Esophagus muscularis mucosa (tissue), 4 donors: ENCODE data around the gene THOC6. TPM values are rescaled to one million over a fixed set of nuclear protein-coding genes. Genes with fewer than 3 reads are reported as not detected.

ENCODE experiments used
- DNase-seq: peaks from one replicate; pipeline ENCODE4 v3.0.0-alpha.2; 2017; ENCODE audit errors: extremely low spot score
- H3K27ac ChIP-seq, 4 donors: fragments of 200-600 bp; sonication (generic); replicated peaks in 1 of 4; 1 replicate in 3 of 4; 2 replicates in 1 of 4; pipeline ENCODE4 v1.5.1; 2016 to 2019; ENCODE audit warnings: mild to moderate bottlenecking in 1 of 4
- H3K27me3 ChIP-seq, 4 donors: fragments of 200-600 bp; sonication (generic); one replicate each; pipeline versions ENCODE4 v1.5.1 to v1.6.0; 2016 to 2019
- H3K36me3 ChIP-seq, 4 donors: fragments of 200-600 bp; sonication (generic); one replicate each; pipeline ENCODE4 v1.5.1; 2016 to 2019
- H3K4me1 ChIP-seq, 4 donors: fragments of 200-600 bp; sonication (generic); one replicate each; pipeline ENCODE4 v1.5.1; 2016 to 2019
- H3K4me3 ChIP-seq, 4 donors: fragments of 200-600 bp; sonication (generic); 1 replicate in 2 of 4; 2 replicates in 2 of 4; pipeline ENCODE4 v1.5.1; 2016 to 2019; ENCODE audit warnings: mild to moderate bottlenecking in 4 of 4, moderate library complexity in 1 of 4
- H3K9me3 ChIP-seq, 4 donors: fragments of 200-600 bp; sonication (generic); 1 replicate in 3 of 4; 2 replicates in 1 of 4; pipeline ENCODE4 v1.5.1; 2016 to 2019
- CTCF ChIP-seq, 3 experiments: fragments of 200-600 bp in 2 of 3; fragments of 450-650 bp in 1 of 3; sonication (generic) in 2 of 3; IDR thresholded peaks; one replicate each; pipeline ENCODE4 v1.5.1; 2017 to 2019; ENCODE audit warnings: antibody characterized with exemption in 3 of 3, mild to moderate bottlenecking in 2 of 3, moderate library complexity in 1 of 3
- EP300 ChIP-seq: sonication (generic); formaldehyde crosslinking; IDR thresholded peaks from one replicate; pipeline ENCODE4 v1.6.1; 2017; ENCODE audit warnings: antibody characterized with exemption
- POLR2A ChIP-seq: fragments of 450-650 bp; IDR thresholded peaks from one replicate; pipeline ENCODE4 v1.6.1; 2017; ENCODE audit warnings: antibody characterized with exemption, moderate library complexity, mild to moderate bottlenecking, low read depth
- POLR2AphosphoS5 ChIP-seq, 2 donors: sonication (generic); formaldehyde crosslinking; IDR thresholded peaks; one replicate each; pipeline ENCODE4 v1.6.1; 2017; ENCODE audit warnings: antibody characterized with exemption in 2 of 2
- WGBS: methylation state at CpG from one replicate; pipeline ENCODE4 v1.1.5; 2018; 5-methylcytosine and 5-hydroxymethylcytosine counted together
- intact Hi-C: fragments of 100-400 bp; cut with DNase I; formaldehyde crosslinking; loops from one replicate; pipeline ENCODE4 v1.15.1; 2023
- total RNA-seq, 4 donors: library from RNA; depleted of rRNA; stranded (reverse); fragments of >200 nt; gene quantifications; one replicate each; pipeline versions ENCODE4 v1.1.0 to v1.2.1, GENCODE V29; 2016

THOC6 gene
- total RNA-seq, 4 donors from 2014 or later, result 14.1 to 27.9 (median 23.0) TPM

- Histone ChIP-seq H3K4me1 (no peaks in the 10 kb centered on the region), H3K27me3 (peaks cover 0 to 51% (median 0%) of the 10 kb centered on the region in 4 donors), H3K36me3 (no peaks in the 10 kb centered on the region), H3K4me3 (no peak overlapping the region), H3K27ac (no peak overlapping the region), H3K9me3 (no peaks in the 10 kb centered on the region)
- intact Hi-C loops, result no loop called here
- no peak for DNase-seq
- 71% methylated on average over 9 of the region's 13 CpGs for WGBS
- TF ChIP-seq EP300, result no peak
- no peak for TF ChIP-seq CTCF (IDR thresholded peaks at IDR 0.05)
- no peak for TF ChIP-seq POLR2A
- no peak for TF ChIP-seq POLR2AphosphoS5 (IDR thresholded peaks at IDR 0.05)
These were observed 27.5 kb upstream of the THOC6 start for GRCh38 chr16:2996298-2996697.

DNA sequence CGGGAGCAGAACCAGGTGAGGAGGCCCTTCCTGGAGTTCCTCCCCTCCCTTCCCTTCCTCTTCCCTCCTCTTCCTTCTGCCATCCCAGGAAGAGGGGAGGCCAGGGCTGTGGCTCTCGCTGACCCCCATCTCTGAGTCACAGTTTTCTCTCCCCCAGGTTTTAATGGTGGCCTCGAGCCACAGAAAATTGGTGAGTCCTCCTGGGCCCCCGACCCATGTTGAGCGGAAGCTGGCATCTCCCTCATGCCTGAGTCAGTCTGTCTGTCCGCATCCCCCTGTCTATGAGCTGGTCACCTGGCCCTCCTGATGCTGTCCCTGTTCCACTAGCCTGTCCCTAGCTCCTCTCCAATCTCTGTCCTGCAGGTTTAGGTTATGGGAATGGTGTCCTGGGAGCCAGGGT lies 23.9 kb upstream of the THOC6 start:
- Histone ChIP-seq H3K27me3 (peaks cover 0 to 65% (median 2%) of the 10 kb centered on the region in 4 donors), H3K9me3 (no peaks in the 10 kb centered on the region), H3K4me3 (no peak overlapping the region), H3K27ac (no peak overlapping the region), H3K4me1 (peaks cover 2 to 11% (median 9%) of the 10 kb centered on the region in 4 donors), H3K36me3 (no peaks in the 10 kb centered on the region)
- no peak for DNase-seq
- intact Hi-C loops, result no loop called here
- 79% methylated on average over 6 of the region's 6 CpGs for WGBS
- TF ChIP-seq EP300 (no peak), CTCF (IDR thresholded peaks at IDR 0.05) (no peak), POLR2AphosphoS5 (IDR thresholded peaks at IDR 0.05) (no peak), POLR2A (no peak)

DNA sequence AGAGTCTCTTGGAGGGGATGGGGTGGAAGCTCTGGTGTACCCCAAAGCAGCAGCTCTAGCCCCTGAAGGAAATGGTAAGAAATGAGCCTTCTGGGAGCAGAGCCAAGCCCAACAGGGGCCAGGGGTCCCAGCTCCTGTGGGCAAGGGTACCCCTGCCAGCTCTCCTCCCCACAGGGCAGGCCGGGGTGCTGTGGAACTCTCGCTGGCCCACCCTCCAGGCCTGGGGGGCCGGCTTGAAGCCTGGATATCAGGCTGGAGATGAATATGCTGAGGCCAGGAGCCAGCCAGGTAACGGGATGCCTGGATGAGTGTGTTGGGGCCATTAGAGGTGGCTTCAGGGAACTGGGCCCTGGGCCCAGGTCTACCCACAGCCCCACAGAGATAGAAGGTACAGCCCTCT lies 23.3 kb upstream of the THOC6 start:
- Histone ChIP-seq H3K36me3 (no peaks in the 10 kb centered on the region), H3K4me3 (no peak overlapping the region), H3K9me3 (no peaks in the 10 kb centered on the region), H3K4me1 (peaks cover 3 to 15% (median 12%) of the 10 kb centered on the region in 4 donors), H3K27ac (no peak overlapping the region), H3K27me3 (peaks cover 0 to 68% (median 3%) of the 10 kb centered on the region in 4 donors)
- no CpG with 5 or more reads among the region's 4 CpGs for WGBS
- no peak for TF ChIP-seq CTCF (IDR thresholded peaks at IDR 0.05)
- no peak for TF ChIP-seq EP300
- TF ChIP-seq POLR2AphosphoS5 (IDR thresholded peaks at IDR 0.05), result no peak
- no peak for TF ChIP-seq POLR2A
- DNase-seq, result no peak
- intact Hi-C loops, result no loop called here

DNA sequence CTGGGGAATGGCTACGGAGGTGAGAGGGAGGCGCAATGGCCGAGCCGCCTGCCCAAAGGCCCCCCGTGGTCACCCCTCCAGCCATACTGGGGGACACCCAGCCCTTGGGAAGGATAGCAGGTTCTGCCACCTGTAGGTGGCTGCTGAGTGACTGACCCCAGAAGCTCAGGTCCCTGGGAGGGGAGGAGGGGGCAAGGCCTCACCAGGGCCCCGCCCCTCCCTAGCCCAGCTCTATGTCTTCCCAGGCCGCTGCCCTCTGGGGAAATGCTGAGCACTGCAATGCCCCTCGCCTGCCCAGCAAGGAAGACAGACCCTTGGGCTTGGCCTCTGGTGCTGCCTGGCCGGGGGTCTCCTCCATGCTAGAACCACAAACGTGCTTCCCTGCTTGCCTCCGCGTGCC lies 22.5 kb upstream of the THOC6 start:
- H3K27ac ChIP-seq, result no peak overlapping the region
- peaks cover 0 to 68% (median 3%) of the 10 kb centered on the region in 4 donors for H3K27me3 ChIP-seq
- no peak for DNase-seq
- WGBS, result 73% methylated on average over 10 of the region's 12 CpGs
- no peaks in the 10 kb centered on the region for H3K36me3 ChIP-seq
- peaks cover 3 to 15% (median 12%) of the 10 kb centered on the region in 4 donors for H3K4me1 ChIP-seq
- TF ChIP-seq EP300, result no peak
- no peak for TF ChIP-seq POLR2AphosphoS5 (IDR thresholded peaks at IDR 0.05)
- TF ChIP-seq CTCF (IDR thresholded peaks at IDR 0.05), result no peak
- no peak for TF ChIP-seq POLR2A
- intact Hi-C loops, result no loop called here
- H3K9me3 ChIP-seq, result no peaks in the 10 kb centered on the region
- no peak overlapping the region for H3K4me3 ChIP-seq

DNA sequence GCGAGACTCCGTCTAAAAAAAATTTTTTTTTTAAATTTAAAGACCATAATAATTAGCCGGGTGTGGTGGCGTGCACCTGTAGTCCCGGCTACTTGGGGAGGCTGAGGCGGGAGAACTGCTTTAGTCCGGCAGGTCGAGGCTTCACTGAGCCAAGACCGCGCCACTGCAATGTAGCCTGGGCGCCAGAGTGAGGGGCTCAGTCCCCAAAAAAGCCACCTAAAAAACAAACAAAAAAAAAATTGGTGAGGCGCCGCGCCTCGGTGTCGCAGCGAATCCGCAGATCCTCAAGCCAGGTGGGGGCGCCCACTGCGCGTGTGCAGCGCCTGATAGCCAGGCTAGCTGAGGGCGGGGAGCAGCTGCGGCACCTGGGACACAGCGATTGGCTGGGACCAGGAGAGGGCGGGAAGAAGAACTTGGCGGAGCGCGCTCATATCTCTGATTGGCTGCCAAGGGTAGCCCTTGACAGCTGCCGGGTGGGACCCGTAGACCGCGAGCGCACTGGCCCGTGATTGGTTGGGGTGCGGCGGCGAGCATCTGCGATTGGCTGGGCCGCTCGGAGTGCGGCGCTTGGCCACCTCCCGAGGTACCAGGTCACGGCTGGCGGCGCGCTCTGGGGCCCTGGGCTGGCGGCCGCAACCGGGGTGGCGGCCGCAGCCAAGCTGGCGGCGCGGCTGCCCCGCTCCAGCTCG lies 20.1 kb upstream of the THOC6 start:
- H3K27ac ChIP-seq, result no peak overlapping the region
- H3K27me3 ChIP-seq, result peaks cover 0 to 71% (median 5%) of the 10 kb centered on the region in 4 donors
- TF ChIP-seq POLR2AphosphoS5 (IDR thresholded peaks at IDR 0.05), result peak; percentile 20 to 86
- TF ChIP-seq POLR2A, result no peak
- no peak for TF ChIP-seq EP300
- TF ChIP-seq CTCF (IDR thresholded peaks at IDR 0.05), result peak; percentile 59 to 85 (median 67)
- H3K9me3 ChIP-seq, result no peaks in the 10 kb centered on the region
- peaks cover 3 to 18% (median 12%) of the 10 kb centered on the region in 4 donors for H3K4me1 ChIP-seq
- intact Hi-C loops, result loop anchor here (1.0 kb wide), 1 partner anchor 25 kb away; no protein-coding TSS in a partner anchor
- no peaks in the 10 kb centered on the region for H3K36me3 ChIP-seq
- 16% methylated on average over 25 of the region's 58 CpGs for WGBS
- DNase-seq, result peak; percentile 99
- H3K4me3 ChIP-seq, result peak overlapping the region; percentile 38 to 66 (median 42)
